Measurements from ENCODE around the gene CLMP. TPM values are rescaled to one million over a fixed set of nuclear protein-coding genes. Genes with fewer than 3 reads are reported as not detected.

The CLMP gene
- total and polyA plus RNA-seq, 9 of the 15 experiments (the other 6 are each of a cell fraction or from before 2014, with no cell fraction given) = 0.02 to 0.15 (median 0.03) TPM; not detected in 6

- TF ChIP-seq FOXA1 (IDR thresholded peaks at IDR 0.05; ENCODE audit: borderline replicate concordance) (no peak), TEAD4 (IDR thresholded peaks at IDR 0.05; ENCODE audit: low read length) (0 out of 2 replicates have a peak, but pooled peaks have one; percentile 2), TEAD4 (CRISPR knock-in tag; IDR thresholded peaks at IDR 0.05; ENCODE audit: borderline replicate concordance) (no peak), SMARCA4 (IDR thresholded peaks at IDR 0.05) (0 out of 2 replicates have a peak, but pooled peaks have one; percentile 6), NCOA1 (IDR thresholded peaks at IDR 0.05; ENCODE audit: low read depth) (peak; percentile 4; the same call in 1 of the 2 replicates), MYC (IDR thresholded peaks at IDR 0.05; ENCODE audit: low read depth, low read length) (peak; percentile 36; the same call in 1 of the 2 replicates), MYC (CRISPR knock-in tag; IDR thresholded peaks at IDR 0.05; ENCODE audit: borderline replicate concordance, low read depth) (no peak), PML (IDR thresholded peaks at IDR 0.05; ENCODE audit: low read length) (no peak), RBM39 (optimal IDR thresholded peaks at IDR 0.05; ENCODE audit: low read depth, low read length) (no peak), POLR2AphosphoS5 (IDR thresholded peaks at IDR 0.05; ENCODE audit: control insufficient read depth, insufficient read depth, low read depth, low read length) (no peak; the same call in 1 of the 2 replicates), RFX7 (CRISPR knock-in tag; IDR thresholded peaks at IDR 0.05) (no peak), NR4A1 (CRISPR knock-in tag; IDR thresholded peaks at IDR 0.05) (no peak), NR4A1 (tag; IDR thresholded peaks at IDR 0.05) (0 out of 2 replicates have a peak, but pooled peaks have one; percentile 44), ATF6 (CRISPR knock-in tag; IDR thresholded peaks at IDR 0.05) (0 out of 2 replicates have a peak, but pooled peaks have one; percentile 26), ZNF740 (CRISPR knock-in tag; IDR thresholded peaks at IDR 0.05) (no peak), ZNF740 (tag; IDR thresholded peaks at IDR 0.05) (0 out of 4 replicates have a peak, but pooled peaks of 1 of the 2 experiments have one; percentile 21), U2AF1 (optimal IDR thresholded peaks at IDR 0.05; ENCODE audit: low read depth, low read length) (no peak), CHAMP1 (IDR thresholded peaks at IDR 0.05) (no peak), NFIX (CRISPR knock-in tag; IDR thresholded peaks at IDR 0.05; ENCODE audit: low read depth) (no peak), EGR1 (conservative IDR thresholded peaks at IDR 0.05) (no peak), ZNF79 (CRISPR knock-in tag; IDR thresholded peaks at IDR 0.05; ENCODE audit: low read depth) (no peak)
These were observed 131.9 kb downstream of the CLMP start (continued) for GRCh38 chr11:123062892-123063825.

Measured in K562 (cell line).